ENCODE results near the gene SF1.

Gene SF1

DNA sequence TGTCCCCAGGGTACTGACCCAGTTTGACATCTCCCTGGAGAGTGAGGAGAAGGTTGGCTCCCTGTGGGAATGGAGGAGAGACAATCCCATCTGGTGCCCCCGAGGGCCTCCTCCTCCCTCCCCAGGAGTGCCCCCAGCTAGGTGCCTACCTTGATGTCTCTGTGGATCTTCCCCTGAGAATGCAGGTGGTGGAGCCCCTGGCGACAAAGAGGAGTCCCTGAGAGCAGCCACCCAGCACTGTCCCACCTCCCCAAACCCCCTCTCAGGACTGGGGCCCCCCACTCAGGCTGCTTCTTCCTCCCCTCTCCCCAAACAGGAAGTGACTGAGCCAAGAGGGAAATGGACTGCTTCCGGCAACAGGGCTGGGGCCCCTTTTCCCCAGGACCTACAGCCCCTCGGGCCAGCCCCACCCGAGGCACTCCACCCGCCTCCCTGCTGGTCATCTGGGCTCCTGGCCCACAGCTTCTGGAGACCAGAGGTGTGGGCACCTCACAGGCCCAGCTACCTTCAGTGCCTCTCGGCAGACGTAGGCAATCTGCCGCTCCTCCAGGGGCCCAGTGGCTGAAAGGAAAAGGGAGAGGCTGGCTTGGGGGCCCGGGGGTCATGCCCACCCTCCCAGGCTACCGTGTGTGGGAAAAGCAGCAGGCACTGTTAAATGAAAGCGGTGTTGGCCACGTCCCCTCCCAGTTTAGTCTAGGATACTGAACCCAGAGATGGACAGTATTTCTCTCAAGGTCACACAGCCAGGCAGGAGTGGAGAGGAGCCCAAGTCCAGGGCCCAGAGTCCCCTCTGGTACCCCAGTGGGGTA is 23.4 kb upstream of the SF1 start:
- DNase-seq, result no peak

DNA sequence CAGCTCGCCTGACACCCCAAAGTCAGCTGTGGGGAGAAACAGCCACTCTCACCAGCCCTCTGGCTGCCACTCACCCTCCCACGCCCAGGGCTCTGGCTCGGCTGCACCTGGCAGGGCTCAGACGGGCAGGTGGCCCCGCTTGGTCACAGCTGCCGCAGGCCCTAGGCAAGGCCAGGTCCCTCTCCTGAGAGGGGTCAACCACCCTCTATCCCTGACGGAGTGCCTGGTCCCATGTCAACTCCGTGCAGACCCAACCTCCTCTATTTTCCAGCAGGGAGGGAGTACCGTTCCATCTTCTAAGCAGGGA is 22.8 kb upstream of the SF1 start:
- no peak for DNase-seq

DNA sequence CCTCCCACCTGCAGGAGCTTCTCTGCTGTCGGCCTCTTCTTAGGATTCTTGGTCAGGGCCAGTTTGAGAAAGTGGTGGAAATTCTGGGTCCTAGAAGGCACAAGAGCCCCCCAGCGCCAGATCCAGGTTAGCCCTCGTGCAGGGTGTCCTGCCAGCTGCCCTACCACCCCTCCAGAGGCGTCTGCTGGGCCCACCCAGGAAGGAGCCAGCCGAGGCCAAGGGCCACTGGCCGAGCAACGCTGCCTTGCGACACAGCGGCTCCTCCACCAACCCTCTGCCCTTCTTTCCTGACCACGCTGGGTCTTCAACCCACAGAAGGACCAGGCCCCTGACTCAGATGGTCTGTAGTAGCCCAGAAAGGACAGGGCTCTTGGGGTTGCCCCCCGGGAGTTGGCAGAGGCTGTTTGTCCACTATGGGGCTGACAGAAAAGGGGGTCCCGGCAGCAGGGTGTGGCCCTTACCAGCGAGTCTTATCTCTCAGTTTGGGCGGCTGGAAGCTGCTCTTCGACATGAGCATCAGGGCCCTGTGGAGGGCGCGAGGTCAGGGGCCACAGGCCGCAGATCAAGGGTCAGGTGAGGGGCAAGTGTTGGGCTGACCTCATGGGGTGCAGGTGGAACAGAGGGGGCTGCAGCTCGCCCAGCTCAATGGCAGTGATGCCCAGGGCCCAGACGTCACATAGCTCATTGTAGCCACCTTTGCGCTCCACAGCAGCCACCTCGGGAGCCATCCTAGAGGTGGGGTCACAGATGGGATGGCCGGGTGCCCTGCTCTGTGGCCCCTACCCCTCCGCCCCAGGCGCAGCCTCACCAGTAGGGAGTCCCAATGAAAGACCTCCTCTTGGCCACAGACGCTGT is 22.2 kb upstream of the SF1 start:
- DNase-seq, result no peak

DNA sequence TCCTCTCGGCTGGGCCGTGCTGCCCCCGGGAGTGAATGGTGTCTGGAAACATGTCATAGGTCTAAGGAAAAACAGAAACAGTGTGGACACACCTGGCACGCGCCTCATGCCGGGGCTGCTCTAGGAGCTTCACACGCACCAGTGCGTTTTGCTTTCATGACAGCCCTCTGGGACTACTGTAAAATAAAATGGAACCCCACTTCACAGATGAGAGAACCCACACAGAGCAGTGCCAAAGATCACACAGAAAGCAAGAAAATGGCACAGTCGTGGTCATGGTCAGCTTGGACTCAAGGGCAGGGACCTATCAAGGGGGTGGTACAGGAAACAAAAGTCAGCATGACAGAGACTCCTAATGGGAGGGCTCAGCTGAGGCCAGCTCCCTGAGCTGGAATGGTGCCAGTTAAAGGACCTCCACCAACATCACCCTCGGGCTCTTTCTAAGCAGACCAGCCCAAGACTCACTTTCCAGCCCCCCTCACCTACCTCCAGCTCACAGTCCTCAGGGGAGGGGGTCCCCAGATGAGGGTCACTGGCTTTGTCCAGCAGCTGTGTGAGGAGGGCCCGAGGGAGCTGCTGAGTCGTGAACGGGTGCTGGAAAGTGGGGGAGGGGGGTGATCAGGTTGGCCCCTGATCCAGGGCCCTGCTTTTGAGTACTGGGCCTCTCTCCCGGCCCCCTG is 21.4 kb upstream of the SF1 start:
- no peak for DNase-seq

DNA sequence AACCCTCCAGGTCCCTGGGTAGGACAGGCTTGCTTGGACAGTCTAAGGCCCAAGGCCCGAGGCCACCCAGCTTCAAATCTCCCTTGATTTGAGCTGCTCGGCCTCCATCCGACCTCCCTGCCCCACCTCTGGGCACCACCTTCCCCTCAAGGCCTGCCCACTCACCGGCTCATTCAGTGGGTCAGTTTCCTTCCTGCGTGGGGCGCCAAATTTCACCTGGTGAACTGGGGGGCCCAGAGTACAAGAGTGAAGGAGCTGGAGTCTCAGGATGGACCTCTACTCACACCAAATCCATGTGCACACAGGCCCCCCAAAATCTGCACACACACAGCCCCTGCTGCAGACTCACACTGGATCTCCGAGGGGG is 20.9 kb upstream of the SF1 start:
- DNase-seq, result no peak

DNA sequence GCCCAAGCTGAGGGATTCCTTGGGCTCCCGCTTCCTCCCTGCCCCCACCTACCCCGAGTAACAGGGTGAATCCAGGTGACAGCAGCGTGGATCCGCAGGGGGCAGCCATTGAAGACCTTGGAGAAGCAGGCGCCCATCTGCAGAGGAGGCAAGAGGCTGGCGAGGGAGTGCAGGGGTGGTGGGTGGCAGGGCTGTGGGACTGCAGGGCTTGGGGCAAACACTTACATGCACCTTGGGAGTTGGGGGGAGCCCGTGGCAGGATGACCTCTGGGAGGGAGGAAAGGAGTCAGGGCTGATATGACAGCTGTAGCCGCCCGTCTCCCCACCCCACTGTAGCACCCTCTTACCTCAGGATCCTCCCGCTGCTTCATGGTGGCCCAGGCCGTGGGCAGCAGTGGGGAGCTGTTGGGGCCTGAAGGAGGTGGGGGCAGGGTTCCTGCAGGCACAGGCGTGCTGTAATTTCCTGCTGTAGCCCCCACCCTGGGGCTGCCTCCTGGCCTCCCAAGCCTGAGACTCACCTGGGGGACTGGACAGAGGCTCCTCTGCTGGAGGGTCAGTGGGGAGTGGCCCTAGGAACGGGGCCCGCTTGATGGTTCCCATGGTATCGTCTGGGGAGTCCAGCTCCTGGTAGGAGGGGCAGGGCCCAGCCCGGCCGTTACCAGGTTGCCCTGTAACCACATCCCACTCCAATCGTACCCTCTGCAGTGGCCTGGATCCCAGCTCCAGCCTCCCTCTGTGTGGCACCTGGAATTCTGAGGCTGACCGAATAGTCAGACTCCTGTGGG is 18.6 kb upstream of the SF1 start:
- no peak for DNase-seq

DNA sequence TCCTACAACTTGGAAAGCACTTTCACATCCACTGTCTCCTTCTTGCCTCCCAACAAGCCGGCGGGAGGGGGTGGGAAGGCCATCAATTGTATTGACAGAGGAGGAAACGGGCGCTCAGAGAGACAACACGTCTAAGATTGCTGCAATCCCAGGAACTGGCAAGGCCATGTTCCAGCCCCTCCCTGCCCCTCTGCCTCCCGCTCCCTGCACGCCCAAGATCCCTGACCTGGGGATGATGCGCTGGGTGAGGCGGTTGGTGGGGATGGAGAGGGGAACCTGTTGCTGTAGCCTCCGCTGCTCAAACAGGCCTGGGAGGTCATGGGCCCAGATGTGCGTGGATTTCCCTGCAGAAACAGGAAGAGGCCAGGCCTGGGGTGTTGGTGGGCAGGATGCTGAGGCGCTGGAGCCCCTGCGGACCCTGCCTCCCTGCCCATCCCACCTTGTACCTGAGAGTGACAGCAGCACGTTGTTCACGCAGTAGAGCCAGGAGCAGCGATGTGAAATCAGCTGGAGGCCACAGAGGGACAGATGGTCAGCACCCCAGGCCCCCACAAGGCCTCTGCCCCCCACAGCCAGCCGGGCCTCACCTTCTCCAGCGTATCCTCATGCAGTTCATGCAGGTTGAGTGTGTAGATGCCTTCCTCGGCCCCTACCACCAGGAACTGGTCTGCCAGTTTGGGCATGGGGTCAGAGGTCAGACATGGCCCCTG is 17.9 kb upstream of the SF1 start:
- no peak for DNase-seq

DNA sequence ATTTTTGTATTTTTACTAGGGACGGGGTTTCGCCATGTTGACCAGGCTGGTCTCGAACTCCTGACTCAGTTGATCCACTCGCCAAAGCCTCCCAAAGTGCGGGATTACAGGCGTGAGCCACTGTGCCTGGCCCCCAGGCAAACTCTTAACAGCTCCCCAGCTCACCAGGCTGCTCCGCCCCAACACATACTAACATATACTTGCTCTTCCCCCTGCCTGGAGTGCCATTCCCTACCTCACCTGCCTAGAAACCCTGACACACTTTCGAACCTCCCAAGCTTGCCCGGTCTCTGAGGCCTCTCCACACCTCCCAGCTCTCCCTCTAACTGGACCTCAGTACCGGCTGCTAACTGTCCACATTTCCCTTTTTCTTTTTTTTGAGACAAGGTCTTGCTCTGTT is 16.2 kb upstream of the SF1 start:
- DNase-seq, result no peak

DNA sequence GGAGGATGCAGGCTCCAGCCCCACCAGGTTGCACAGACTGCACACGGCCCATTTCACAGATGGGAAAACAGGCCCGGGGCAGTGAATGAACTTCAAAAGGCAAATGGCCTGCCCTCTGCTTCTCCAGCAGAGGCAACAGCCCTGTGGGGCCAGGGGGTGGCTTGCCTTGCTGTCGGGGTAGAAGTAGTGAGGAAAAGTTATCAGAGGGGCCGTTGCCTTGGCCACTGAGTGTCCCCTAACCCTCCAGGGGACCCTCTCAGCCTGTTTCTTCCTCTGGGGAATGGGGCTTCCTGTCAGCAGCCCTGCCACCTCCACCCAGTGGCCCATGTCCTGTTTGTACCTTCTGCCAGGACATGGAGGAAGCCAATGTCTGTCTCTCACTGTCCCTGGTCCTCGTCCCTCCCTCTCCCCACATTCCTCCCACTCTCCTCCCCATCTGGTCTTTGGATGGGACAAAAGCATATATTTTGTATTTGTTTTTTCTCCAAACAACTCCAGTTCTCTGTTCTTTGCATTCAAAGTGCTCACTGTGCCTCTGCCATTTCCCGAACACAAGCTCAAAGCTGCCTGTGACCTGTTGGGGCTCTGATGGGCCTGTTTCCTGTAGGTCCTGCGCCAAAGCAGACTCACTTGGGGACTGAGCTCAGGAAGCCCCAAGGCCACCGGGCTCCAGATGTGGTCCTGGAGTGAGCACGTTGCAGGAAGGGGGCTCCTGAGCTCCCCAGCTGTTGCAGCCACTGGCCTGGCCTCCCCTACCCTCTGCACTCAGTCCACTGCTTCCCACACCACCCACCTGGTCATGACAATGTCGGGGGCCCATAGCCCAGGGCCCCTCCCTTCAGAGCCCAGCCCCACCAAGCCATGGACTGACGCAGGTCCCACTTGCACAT is 15.2 kb upstream of the SF1 start:
- DNase-seq, result no peak

DNA sequence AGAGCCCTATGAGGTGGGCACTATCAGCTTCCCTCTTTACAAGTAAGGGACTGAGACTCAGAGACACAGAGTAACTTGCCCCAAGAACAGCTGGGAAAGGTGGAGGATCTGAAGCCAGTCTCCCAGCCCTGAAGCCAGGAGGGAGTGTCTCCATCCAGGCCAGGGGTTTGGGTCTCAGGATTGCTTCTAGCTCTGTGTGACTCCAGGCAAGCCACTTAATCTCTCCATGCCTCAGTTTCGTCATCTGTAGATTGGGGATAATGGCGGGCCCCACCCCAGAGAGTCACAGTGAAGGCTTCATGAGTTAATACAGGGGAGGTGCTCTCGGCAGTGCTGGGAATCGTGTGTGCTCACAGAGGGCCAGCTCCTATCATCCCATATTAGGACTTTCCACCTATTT is 14.1 kb upstream of the SF1 start:
- DNase-seq, result no peak

DNA sequence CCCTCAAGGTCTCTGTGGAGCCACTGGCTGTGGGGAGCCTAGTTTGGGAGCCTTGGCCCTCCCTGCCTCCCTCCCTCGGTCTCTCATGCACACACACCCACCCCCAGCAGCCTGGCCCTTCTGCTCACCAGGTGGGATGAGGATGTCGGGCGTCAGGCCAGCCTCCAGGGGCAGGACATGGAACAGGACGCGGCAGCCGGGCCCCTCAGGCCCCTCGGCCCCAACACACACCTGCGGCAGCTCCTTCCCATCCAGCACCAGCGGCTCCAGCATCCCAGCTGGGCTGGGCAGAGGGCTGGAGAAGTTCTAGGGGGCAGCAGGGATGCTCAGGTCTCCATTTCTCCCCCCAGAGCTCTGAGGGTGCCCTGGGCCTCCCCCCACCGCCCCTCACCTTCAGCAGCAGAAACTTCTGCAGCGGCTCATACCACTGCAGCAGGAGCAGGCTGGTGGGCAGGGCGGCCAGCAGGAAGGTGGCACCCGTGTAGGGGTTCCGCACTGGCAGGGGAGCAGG is 13.5 kb upstream of the SF1 start:
- DNase-seq, result no peak

DNA sequence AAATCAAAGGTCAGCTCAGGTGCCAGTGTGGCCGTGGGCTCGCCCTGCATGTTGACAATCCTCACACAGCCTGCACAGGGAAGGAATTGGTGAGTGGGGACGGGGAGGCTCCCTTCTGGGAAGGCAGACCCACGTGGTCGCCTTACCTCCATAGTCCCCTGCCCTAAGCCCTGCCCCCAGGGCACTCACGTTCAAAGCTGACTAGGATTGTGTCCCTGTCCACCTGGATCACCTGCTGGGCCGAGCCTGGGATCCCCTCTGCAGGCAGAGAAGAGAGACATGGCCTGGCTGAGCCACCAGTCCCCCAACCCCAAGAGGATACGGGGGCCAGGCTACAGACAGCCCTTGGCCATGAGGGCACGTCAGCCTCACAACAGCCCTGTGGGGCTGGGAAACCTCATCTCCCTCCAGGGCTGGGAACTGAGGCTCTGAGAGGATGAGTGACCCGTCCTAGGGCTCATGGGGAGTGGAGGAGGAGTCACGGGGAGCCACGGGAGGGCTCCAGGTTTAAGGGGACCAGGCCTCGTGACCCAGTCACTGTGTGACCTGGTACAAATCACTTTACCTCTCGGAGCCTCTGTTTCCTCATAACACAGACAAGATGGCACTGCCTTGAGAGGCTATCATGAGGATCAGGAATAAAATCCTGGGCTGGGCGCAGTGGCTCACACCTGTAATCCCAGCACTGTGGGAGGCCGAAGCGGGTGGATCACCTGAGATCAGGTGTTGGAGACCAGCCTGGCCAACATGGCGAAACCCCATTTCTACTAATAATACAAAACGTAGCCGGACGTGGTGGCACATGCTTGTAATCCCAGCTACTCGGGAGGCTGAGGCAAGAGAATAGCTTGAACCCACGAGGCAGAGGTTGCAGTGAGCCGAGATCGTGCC is 12.1 kb upstream of the SF1 start:
- DNase-seq, result no peak

DNA sequence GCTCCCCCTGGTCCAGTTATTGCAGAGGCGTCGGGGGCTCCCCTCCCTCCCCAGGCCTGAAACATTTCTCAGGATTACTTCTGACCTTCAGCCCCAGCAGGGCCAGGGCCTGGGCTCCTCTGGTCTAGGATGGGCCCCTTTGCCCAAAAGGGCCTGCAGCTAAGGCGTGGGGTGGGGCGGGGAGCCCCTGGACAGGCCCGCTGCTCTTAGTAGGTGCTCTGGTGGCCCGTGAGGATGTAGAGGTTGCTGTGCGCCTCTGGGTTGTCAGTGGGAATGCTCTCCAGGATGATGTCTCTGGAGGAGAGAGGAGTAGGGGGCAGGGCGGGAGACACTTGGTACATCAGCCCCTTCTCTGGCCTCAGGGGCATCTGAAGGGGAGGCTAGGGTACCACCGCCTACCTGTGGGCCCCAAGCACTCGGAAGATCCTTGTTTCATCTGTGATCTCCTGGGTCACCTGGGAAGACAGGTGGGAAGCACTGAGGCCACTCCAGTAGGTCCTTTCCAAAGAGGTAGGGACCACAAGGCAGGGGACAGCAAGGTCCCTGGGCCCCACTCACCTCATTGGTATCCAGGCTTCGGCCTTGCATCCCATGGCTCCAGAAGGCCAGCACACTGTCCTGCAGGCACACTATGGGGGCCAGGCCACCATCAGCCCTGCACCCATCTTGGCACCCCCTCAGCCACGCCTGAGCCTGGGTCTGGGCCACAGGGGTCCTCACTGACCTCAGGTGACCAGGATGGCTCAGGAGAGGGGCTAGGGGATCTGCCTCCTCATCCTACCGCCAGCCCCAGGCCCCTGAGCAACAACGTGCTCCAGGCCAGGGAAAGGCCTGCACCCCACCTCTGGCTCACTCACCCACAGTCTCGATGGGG is 11.2 kb upstream of the SF1 start:
- DNase-seq, result no peak

DNA sequence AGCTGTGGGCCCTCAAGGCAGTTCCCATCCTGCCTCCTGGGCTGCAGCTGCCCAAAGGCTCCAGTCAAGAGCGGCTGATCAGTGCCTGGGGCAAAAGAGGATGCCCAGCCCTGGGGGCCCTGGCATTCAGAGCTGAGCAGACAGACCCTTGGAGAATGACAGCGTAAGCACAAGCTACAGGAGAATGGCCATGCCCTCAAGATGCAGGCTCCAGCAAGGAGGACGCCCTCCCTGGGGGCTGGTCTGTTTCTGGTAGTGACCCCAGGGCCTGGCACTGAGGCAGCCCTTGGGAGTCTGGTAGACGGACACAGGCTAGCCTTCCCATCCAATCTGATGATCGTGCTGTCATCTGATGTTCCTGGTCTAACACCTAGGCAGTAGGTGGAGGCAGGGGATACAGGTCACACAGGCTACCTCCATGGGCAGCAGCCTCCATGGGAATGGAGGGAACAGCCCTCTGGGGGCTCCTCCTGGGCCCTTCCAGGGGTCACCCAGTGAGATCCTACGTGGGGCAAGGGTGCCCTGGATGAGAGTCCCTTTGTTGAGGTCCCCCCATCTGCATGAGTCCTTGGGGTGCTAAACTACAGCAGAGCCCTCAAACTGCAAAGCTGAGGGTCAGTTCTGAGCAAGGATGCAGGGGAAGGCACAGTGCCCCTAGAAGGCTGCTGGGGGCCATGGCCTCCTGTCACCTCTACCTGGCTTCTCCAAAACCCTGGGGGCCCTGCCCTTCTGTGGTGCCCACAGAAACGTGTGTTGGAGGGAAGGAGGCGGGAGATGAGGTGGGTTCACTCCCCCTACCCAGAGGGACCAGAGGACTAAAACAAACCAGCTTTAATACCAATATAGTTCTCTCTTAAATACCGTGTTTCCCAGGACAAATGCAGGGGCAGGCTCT is 10.2 kb upstream of the SF1 start:
- DNase-seq, result no peak

DNA sequence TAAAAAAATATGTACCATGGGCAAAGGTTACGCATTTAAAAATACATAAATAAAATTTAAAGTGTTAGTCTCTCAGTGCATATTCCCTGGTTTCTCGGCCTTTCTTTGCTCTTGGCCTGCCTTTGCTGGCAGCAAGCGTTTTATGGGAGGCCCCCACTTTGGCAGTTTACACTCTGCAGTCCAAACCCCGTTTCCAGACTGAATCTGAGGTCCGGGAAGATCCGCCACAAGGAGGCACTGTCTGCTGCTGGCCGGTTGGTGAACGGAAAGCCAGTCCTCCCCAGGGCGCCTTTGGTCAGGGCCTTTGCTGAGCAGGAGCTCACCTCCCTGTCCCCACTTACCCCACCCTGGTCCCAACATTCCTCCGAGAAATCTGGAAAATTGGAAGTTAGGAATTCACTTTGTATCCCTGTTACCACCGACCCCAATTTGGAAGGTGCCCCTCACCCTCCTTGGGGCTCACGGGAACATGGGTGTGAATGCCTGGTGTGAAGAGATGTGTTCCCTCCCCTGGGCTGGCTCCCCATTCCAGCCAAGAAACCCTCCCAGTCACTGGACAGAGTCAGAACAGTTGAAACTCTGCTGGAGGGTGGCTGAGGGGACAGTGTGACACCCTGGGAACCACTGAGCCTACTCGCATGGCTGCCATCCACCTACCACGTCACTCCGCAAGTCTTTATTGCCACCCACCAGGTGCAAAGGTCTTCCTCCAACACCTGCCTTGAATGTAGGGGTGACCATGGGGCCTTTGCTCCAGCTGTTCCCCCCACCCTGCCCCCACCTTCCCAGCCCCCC is 9.4 kb upstream of the SF1 start:
- peak; percentile 35 for DNase-seq

DNA sequence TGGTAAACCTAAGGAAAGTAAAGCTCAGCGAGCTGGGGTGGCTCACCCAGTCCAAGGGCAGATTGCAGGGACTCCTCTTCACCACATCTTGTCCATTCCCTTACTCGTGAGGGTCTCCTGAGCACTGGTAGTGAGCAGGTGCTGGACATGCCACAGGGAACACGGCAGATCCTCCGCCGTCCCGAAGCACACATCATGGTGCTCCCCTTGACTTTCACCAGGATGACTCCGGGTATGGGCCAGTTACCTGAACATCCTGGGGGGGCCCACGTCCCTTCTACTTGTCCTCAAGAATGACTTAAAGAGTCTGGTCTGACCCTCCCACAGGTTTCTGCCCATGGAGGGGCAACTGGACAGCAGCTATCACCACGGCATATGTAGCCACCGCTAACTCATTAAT is 8.0 kb upstream of the SF1 start:
- no peak for DNase-seq

All from effector CD8-positive, alpha-beta T cell (primary cell).